AG04450 (cell line): ENCODE results near the gene KRTAP12-4. TPM values are rescaled to one million over a fixed set of nuclear protein-coding genes. Genes with fewer than 3 reads are reported as not detected.

Experiments used
- CTCF ChIA-PET: fragments of 300-600, 350-600 bp; formaldehyde crosslinking; extraction: SDS; loops from one replicate; lab custom pipeline; 2022; ENCODE audit warnings: antibody characterized with exemption, inconsistent platforms; lab: Charles Lee
- POLR2A ChIA-PET: fragments of 350-600 bp; formaldehyde crosslinking; extraction: SDS; loops from one replicate; lab custom pipeline; 2021; ENCODE audit warnings: antibody characterized with exemption, inconsistent platforms; lab: Yijun Ruan, JAX
- DNase-seq: peaks from one replicate; pipeline ENCODE4 v3.0.0-alpha.2; 2011; ENCODE audit warnings: low read depth, low spot score
- H3K27ac ChIP-seq: one replicate; pipeline ENCODE4 v1.5.1; 2012; ENCODE audit warnings: low read depth, low read length, control low read depth
- H3K27me3 ChIP-seq: one replicate; pipeline ENCODE4 v1.6.0; 2012; ENCODE audit warnings: low read length; ENCODE audit not compliant: control insufficient read depth, insufficient read depth
- H3K4me3 ChIP-seq: 2 replicates; pipeline ENCODE4 v1.5.1; 2011; ENCODE audit warnings: mild to moderate bottlenecking, low read depth, low read length, control low read depth
- H3K9me3 ChIP-seq: 2 replicates; pipeline ENCODE4 v1.5.1; 2012; ENCODE audit warnings: low read length; ENCODE audit not compliant: control insufficient read depth, insufficient read depth
- CTCF ChIP-seq: IDR thresholded peaks from 2 replicates; pipeline ENCODE4 v1.5.1; 2011; ENCODE audit warnings: low read depth, low read length, control low read depth, inconsistent platforms
- polyA plus RNA-seq: library from polyadenylated mRNA; depleted of rRNA; stranded (reverse); fragments of >200 nt; gene quantifications from 2 replicates; pipeline ENCODE4 v1.2.3, GENCODE V29; 2011

KRTAP12-4 gene
- polyA plus RNA-seq, 1 experiment: not detected

DNA sequence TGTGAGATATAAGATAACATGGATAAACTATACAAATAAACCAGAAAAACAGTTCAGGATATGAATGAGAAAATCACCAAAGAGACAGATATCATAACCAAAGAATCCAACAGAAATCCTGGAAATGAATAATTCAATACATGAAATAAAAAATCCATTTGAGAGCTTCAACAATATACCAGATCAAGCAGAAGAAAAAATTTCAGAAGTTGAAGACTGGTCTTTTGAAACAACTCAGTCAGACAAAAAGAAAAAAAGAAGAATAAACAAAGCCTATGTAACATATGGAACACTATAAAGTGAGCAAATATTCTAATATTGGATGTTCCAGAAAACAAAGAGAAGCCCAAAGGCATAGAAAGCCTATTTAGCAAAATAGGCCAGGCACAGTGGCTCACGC is 17.5 kb upstream of the KRTAP12-4 start:
- no peak for TF ChIP-seq CTCF
- POLR2A ChIA-PET: no interaction called here
- no peaks in the 10 kb centered on the region; the same call in 1 of the 2 replicates for H3K9me3 ChIP-seq

DNA sequence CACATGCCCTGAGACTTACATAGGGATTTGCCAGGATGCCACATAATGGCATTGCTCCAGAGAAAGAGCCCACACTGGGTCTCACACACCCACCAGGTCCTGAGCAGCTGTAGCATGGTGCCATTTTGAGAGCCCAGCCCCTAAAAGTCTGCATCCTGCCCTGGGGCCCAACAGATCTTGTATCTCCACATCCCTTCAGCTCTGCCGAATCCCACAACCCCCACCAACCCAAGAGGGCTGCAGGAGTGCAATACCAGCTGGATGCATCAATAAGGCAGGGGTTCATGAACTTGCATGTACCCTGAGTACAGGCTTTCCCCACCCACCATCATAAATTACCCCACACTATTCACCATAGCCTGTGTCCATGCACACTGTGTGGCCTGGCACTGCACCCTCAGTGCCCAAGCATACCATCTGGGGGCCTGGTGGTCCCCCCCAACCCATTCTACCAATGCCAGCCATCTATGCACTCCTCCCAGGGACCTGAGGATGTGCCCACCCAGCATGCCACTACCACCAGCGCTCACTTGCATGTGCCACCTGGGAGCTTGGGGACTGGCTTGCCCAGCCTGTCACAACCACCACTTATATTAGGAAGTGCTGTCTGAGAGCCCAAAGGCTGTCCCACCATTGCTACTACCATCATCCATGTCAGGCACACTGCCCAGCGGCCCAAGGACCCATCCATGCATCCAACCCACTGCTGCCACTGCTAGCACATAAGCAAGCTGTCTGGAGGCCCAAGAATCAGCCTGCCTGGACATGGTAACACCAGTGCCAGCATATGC is 16.4 kb upstream of the KRTAP12-4 start:
- ChIA-PET POLR2A (no interaction called here), CTCF (no interaction called here)
- no peak for DNase-seq
- Histone ChIP-seq H3K4me3 (no peak overlapping the region), H3K27ac (no peak overlapping the region), H3K9me3 (no peaks in the 10 kb centered on the region; the same call in 1 of the 2 replicates), H3K27me3 (peaks cover 5% of the 10 kb centered on the region)
- TF ChIP-seq CTCF: no peak

More for the DNA sequence above, 17.5 kb upstream of the KRTAP12-4 start:
- DNase-seq: no peak
- peaks cover 5% of the 10 kb centered on the region for H3K27me3 ChIP-seq
- H3K4me3 ChIP-seq: no peak overlapping the region
- CTCF ChIA-PET: no interaction called here
- no peak overlapping the region for H3K27ac ChIP-seq

DNA sequence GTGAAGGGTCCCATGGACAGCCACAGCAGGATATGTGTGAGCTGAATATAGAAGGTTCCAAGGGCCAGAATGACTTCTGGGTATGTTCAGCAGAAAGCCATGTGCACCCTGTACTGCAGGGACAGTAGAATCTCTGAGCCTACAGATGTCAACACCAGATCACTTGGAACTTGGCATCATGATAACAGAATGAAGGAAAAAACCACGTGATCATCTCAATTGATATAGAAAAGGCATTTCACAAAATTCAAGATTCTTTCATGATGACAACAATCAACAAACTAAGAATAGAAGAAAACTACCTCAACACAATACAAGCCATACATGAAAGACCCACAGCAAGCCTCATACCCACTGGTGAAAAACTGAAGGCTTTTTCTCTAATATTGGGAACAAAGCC is 13.2 kb upstream of the KRTAP12-4 start:
- CTCF ChIA-PET: interaction anchor here (0.6 kb wide), 1 partner anchor 16 kb away, joined by 4 read pairs; no protein-coding TSS in a partner anchor
- TF ChIP-seq CTCF: no peak
- POLR2A ChIA-PET: no interaction called here

DNA sequence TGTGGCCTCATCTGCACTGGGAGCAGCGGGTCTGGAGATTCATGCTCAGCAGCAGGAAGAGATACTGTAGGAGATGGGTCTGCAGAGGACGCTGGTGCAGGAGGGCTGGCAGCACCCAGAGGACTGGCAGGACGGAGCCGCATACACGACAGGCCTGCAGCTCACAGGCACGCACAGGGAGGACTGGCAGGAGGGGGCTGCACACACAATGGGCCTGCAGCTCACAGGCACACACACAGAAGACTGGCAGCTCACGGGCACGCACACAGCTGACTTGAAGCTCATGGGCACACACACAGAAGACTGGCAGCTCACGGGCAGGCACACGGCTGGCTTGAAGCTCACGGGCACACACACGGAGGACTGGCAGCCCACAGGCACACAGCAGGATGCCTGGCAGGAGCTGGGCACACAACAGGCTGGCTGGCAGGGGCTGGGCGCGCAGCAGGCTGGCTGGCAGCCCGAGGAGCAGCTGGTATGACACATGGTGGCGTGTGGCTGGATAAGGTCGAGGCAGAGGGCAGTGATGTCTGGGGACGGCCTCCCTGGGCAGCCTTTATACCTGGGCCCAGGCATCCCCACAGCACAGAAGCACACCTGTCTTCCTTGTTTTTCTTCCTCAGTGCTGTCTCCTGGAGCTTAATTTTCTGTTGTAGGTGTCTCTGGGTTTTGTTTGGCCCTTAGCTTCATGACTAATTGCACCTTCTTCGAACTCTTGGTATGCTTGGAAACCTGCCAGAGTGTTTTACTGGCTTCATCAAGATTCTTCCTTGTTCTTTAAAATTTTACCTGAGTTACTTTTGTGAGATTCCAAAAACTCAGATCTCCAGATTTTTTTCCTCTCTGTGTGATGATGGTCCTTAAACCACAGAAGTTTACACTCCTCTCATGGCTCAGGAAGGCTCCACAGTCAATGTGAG is 12.2 kb upstream of the KRTAP12-4 start, which contains the start of gene KRTAP12-2:
TSS of gene KRTAP12-2 (minus strand) at position 527 of the 920 bp plus-strand sequence. CDS start at position 486, 41 bp downstream.
- Histone ChIP-seq H3K9me3 (no peaks in the 10 kb centered on the region; the same call in 1 of the 2 replicates), H3K27ac (no peak within 1 kb of the TSS), H3K27me3 (peaks cover 2% of the 10 kb centered on the region), H3K4me3 (no peak within 1 kb of the TSS)
- no peak for TF ChIP-seq CTCF
- POLR2A ChIA-PET: no interaction called here
- no peak for DNase-seq
- CTCF ChIA-PET: no interaction called here

More for the DNA sequence above, 13.2 kb upstream of the KRTAP12-4 start:
- DNase-seq: no peak
- Histone ChIP-seq H3K27ac (no peak overlapping the region), H3K9me3 (no peaks in the 10 kb centered on the region; the same call in 1 of the 2 replicates), H3K4me3 (no peak overlapping the region), H3K27me3 (peaks cover 2% of the 10 kb centered on the region)
